NCI-H187 treated with DMSO at 0.1 percent for 48 hours (cell line): ENCODE data around the gene ID4.
"Not testable (repeated sequence)": the region's sequence is repeated elsewhere in the genome, so short reads cannot be mapped to it uniquely, and the experiment has no call there.

Experiments used
- DNase-seq: peaks from one replicate; lab custom pipeline; 2025; lab: John Stamatoyannopoulos, UW

ID4 gene

GRCh38 chr6:19833947-19834346 lies 3.2 kb upstream of the ID4 start:
- no peak for DNase-seq

GRCh38 chr6:19834858-19835257 lies 2.3 kb upstream of the ID4 start:
- DNase-seq, result no peak

DNA sequence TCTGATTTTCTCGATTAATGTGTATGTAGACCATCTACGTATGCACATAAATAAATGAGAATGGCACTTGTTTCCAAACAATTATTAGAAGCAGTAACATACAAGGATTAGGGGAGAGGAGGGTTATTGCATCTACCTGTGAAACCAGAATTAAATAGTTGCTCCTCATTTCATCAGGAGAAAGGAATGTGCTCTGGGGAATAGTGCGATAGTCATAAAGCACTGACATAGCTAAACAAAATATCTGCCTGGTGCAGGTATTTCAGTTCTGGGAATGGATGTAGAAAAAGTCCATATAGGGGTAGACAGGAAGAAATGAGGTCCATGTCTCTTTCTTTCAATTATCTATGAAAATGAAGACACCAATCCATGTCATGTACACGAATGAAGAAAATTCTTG lies 1.6 kb upstream of the ID4 start:
- DNase-seq, result no peak

DNA sequence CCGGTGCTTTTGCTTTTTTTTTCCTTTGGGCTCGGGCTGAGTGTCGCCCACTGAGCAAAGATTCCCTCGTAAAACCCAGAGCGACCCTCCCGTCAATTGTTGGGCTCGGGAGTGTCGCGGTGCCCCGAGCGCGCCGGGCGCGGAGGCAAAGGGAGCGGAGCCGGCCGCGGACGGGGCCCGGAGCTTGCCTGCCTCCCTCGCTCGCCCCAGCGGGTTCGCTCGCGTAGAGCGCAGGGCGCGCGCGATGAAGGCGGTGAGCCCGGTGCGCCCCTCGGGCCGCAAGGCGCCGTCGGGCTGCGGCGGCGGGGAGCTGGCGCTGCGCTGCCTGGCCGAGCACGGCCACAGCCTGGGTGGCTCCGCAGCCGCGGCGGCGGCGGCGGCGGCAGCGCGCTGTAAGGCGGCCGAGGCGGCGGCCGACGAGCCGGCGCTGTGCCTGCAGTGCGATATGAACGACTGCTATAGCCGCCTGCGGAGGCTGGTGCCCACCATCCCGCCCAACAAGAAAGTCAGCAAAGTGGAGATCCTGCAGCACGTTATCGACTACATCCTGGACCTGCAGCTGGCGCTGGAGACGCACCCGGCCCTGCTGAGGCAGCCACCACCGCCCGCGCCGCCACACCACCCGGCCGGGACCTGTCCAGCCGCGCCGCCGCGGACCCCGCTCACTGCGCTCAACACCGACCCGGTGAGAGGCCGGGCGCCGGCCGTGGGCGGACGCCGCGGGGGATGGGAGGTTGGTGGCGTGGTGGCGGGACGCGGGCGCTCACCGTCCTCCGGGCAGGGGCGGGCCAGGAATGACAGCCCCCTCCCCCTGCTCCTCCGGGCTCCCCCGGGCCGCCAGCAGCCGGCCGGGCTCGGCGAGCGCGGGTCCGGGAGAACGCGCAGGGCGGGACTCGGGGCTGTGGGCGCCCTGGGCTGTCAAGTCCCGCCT lies 606 bp downstream of the ID4 start:
- no peak for DNase-seq

- peak; percentile 73 for DNase-seq
These were observed 1.5 kb downstream of the ID4 start for GRCh38 chr6:19838442-19839236.

- no peak for DNase-seq
These were observed 2.0 kb downstream of the ID4 start for GRCh38 chr6:19839237-19839546.

DNA sequence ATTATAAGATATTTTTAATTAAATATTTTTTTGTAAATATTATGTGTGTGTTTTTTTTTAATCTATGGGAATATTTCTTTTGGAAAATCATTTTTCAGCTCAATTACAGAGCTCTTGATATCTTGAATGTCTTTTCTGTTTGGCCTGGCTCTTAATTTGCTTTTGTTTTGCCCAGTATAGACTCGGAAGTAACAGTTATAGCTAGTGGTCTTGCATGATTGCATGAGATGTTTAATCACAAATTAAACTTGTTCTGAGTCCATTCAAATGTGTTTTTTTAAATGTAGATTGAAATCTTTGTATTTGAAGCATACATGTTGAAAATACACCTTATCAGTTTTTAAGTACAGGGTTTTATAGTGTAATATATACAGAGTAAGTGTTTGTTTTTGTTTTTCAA lies 2.6 kb downstream of the ID4 start:
- no peak for DNase-seq

GRCh38 chr6:19841181-19841580 lies 4.0 kb downstream of the ID4 start:
- no peak for DNase-seq

DNA sequence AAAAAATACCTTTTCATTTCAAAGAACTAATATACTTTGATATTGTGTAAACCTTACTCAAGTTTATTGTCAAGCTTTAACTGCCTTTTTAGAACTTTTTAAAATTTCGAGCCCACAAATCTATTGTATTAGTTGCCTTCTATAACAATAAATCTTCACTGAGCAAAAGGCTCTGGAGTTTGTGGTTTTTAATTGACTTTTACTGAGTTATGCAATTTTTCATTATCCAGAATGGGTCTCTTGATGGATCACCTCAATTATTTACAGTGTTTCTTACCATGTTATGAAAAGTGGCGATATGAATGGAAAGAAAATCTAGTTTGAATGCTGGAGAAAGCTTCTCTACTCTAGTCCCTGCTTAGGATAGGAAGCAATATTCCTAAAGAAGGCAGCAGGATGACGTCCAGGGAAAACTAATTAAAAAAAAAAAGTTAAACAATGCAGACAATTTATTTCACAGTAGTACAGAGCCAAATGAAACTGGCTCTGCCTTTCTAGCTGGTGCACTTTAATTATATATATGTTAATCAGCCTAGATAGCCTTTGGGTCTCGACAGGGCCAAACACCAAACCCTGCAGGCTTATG lies 5.0 kb downstream of the ID4 start:
- no peak for DNase-seq

GRCh38 chr6:19844689-19845088 lies 7.5 kb downstream of the ID4 start:
- no peak for DNase-seq

DNA sequence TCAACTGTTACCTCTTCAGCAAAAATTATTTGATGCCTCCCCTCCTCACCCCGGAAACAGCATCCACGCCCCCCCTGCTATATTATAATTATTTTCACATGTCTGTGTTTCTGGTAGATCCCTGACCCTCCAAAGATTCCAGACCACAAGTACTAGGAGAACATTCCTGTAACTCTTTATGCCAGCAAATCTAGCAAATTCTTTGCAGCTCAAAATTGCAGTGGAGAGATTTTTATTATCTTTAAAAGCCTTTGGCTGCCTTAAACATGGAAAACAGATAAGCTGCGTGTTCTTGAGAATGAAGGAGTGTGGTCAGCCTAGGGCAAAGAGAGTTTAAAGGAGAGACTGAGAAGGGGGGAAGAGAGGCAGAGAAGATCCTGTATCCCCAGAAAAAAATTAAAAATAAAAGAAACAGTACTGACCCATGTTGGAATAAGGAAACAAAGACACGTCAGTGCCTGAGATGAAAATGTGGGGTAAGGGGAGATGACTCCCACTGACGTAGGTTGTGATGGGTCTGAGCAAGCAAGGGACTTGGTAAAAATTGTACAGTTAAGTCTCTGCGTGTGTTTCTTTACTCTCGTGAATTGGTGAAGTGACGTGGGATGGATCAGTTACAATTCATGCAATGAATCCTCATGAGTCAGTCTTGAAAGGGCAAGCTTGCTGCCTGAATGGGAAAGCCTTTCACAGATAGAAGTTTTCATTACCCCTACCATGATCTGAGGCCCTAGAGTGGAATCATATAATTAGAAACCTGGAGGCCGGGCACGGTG lies 8.3 kb downstream of the ID4 start:
- DNase-seq, result no peak

DNA sequence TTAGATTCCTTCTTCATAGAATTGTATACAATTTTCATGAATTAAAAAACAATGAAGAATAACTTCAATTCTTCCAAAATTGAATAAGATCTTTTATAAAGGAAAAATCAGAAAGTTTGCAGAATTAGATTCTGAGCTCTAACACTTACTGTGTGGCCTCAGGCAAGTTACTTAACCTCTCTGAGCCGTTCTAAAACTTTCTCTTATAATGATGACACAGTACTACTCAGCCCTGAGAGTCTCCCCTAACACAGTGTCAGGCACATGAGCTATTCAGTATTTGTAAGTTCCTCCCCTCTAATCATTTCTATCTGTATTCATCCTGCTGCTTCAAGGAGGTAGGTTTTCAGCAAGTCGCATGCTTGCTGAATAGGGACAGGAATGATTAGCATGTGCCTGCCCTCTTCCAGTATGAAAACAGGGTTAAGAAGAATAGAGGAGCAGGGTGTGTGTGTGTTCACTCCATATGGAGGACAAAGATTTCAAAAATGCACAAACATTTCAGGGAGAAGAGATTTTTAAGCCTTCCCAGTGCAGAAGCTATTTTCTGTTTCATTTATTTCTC lies 11.4 kb downstream of the ID4 start:
- no peak for DNase-seq

GRCh38 chr6:19849196-19849595 lies 12.0 kb downstream of the ID4 start:
- no peak for DNase-seq

DNA sequence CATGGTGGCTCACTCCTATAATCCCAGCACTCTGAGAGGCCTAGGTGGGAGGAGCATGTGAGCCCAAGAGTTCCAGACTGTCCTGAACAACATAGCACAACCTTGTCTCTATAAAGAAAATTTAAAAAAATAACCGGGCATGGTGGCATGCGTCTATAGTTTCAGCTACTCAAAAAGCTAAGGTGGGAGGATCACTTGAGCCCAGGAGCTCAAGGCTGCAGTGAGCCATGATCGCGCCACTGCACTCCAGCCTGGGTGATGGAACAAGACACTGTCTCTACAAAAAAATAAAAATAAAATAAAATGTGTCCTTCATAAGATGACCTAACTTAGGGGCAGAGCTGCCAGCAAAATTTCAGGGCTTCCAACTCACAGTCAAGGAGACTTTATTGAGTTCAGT lies 12.6 kb downstream of the ID4 start:
- DNase-seq, result no peak

DNA sequence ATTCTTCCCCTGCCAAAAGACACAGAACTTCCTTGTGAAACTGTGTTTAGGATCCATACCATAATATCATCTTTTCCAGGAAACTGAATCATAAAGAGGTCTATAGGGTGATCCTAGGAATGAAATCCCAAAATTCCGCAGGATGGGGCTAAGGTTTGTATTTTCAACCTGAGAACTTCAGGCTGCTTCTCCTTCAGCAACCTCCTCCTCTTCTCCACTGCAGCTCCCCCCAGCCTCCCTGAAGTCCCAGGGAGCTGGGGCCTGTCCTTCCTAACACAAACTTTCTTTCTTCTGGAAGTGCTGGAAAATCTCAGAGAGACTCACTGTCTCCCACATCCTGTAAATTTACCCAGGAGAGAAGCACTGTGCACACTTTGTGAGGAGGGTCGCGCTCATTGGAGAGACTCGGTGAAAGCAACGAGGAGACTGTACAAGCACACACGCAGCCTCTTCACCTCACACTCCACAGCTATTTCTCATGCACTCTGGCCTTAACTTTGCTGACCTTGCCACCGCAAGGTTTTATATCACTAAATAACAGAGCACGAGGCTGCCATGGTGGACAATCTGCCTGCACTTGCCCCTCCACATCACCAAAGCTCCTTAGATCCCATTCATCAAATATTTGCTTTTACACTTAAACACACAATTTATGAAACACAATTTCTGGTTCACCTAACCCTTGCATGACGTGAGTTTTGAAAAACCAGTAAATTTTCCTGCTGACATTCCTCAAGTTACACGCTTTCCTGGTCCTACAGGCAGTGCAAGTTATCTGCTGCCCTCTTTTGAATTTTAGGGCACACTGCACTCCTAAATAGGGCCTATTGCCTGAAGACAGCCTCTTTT lies 14.3 kb downstream of the ID4 start:
- peak; percentile 27 for DNase-seq

DNA sequence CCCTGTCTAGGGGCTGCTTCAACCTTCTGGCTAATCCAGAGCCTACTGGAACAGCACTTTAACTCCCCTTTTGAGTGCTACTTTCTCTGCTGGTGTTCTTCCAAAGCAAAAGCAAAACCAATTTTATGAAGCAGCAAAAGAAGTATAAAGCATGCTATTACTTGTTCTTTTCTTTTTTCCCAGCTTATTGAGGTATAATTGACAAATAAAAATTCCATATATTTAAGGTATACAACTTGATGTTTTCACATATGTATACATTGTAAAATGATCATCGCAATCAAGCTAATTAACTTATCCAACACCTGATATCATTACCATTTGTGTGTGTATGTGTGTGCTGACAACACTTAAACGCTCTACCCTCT lies 14.9 kb downstream of the ID4 start:
- no peak for DNase-seq

- no peak for DNase-seq
These were observed 15.8 kb downstream of the ID4 start for GRCh38 chr6:19852927-19853326.

GRCh38 chr6:19854421-19855015 lies 17.3 kb downstream of the ID4 start:
- DNase-seq, result not testable (repeated sequence)

- DNase-seq, result no peak
These were observed 18.4 kb downstream of the ID4 start for GRCh38 chr6:19855536-19855935.

GRCh38 chr6:19857139-19857538 lies 20.0 kb downstream of the ID4 start:
- no peak for DNase-seq

DNA sequence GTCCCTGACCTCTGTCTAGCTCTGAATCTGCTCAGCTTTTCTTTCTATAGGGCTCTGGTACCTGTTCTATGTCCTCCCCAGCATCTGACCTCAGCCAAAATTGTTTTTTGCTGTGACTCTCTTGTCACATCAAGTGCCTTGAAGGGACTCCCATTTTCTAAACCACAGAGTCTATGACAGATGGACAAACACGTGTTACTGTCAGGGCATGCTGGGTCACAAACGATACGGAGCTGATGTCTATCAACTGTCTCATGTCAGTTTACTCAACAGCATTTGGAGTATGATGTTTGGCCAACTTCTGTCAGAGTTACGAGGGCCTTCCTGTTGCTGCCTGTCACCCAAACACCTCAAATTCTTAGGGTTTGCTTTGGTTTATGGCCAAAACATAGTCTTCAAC lies 20.5 kb downstream of the ID4 start:
- no peak for DNase-seq
